ENCODE data around the gene RORC. TPM values are rescaled to one million over a fixed set of nuclear protein-coding genes. Genes with fewer than 3 reads are reported as not detected.

Gene RORC
- total RNA-seq, 4 donors from 2014 or later: 29.0 to 73.8 (median 43.0) TPM

DNA sequence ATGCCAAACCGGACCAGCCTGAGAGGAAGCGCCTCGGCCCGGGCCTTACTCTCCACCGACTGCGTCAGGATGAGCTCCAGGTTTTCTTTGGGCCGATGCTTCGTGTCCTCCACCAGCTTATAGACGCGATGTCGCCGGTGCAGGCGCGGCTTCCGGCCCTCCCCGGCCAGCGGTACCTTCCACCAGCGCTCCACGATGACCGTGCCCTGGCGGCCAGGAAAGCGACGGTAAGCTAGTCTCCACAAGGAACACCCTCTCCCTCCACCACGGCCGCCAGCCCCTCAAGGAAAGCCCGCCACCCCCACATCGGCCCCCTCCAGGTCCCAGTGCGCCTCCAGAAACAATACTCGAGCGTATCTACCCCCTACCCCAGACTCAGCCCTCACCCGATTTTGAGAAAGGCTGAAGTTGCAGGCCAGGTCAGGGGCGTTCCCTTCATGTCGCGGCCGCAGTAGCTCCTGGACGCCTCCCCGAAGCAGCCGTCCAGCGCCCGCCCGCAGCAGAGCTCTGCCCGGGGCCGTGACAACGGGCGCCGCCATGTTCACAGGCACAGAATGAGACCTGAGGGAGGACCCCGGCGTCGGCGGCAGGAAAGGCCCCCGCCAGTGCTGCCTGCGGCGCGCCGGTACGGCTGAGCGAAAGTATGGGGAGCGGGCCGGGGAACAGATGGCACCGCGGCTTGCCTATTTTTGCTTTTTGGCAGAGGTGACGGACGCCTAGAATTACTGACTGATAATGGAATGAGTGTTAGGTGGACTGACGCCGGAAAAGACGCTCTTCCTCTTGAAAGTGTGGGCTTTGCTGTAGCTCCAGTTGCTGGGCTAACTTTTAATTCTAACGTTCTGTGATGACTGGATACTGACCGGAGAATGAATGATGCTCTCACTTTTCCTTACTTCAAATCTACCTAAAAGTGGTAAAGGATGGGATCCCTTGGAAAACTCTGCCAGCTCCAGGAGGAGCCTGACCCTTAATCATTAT, 68.4 kb downstream of the RORC start, which contains the start of gene MRPL9:
Gene MRPL9 (minus strand): TSS at position 556 of the 981 bp plus-strand sequence. CDS start 17 bp downstream, at position 539.
- Histone ChIP-seq H3K4me1 (peaks cover 18% of the 10 kb centered on the region), H3K36me3 (peaks cover 33% of the 10 kb centered on the region), H3K9me3 (no peaks in the 10 kb centered on the region), H3K27me3 (no peaks in the 10 kb centered on the region), H3K4me3 (peak within 1 kb of the TSS; percentile 90), H3K27ac (peak within 1 kb of the TSS; percentile 94)
- DNase-seq (ENCODE audit: low spot score in 2 of 2): peak; percentile 83 to 88
- TF ChIP-seq POLR2AphosphoS5 (IDR thresholded peaks at IDR 0.05) (peak in 1 of 3 donors; percentile 65), EP300 (IDR thresholded peaks at IDR 0.05) (no peak), POLR2A (IDR thresholded peaks at IDR 0.05) (peak in 1 of 2 donors; percentile 65)
- TF ChIP-seq, protein P1, sequence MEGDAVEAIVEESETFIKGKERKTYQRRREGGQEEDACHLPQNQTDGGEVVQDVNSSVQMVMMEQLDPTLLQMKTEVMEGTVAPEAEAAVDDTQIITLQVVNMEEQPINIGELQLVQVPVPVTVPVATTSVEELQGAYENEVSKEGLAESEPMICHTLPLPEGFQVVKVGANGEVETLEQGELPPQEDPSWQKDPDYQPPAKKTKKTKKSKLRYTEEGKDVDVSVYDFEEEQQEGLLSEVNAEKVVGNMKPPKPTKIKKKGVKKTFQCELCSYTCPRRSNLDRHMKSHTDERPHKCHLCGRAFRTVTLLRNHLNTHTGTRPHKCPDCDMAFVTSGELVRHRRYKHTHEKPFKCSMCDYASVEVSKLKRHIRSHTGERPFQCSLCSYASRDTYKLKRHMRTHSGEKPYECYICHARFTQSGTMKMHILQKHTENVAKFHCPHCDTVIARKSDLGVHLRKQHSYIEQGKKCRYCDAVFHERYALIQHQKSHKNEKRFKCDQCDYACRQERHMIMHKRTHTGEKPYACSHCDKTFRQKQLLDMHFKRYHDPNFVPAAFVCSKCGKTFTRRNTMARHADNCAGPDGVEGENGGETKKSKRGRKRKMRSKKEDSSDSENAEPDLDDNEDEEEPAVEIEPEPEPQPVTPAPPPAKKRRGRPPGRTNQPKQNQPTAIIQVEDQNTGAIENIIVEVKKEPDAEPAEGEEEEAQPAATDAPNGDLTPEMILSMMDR (IDR thresholded peaks at IDR 0.05): no peak
- WGBS: 2% methylated on average over 26 of the region's 68 CpGs

DNA sequence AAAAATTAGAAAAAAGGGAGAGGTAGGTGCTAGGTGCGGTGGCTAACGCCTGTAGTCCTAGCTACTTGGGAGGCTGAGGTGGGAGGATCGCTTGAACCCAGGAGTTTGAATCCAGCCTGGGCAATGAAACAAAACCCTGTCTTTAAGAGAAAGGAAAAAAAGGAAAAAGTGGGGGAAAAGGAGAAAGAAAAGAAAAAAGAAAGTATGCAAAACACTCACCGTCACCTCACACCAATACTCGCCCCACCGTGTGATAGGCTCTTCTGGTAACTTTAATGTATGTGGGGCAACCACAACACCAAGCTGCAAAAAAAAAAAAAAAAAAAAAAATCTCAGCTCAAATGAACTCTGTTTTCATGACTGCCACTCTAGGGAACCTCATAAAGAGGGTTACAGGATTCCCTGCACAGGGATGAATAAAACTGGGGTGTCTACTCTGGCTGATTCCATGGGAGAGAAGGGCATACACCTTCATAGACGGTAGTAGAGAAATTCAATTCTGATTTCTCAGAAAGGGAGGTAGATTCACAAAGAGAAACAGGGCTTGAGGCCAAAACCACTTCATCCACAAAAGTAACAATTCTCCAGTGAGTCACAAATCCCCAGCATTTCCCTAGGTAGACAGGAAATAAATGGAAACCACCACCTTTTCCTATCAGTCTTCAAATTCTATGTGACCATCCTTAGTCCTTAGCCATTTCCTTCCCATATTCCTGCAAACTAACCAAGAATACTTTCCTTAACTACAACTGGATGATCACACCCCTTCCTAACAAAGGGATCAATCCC, 70.8 kb downstream of the RORC start:
- Histone ChIP-seq H3K9me3 (no peaks in the 10 kb centered on the region), H3K4me3 (no peak overlapping the region), H3K27ac (no peak overlapping the region), H3K36me3 (peaks cover 36% of the 10 kb centered on the region), H3K27me3 (no peaks in the 10 kb centered on the region), H3K4me1 (peaks cover 15% of the 10 kb centered on the region)
- no peak for TF ChIP-seq EP300 (IDR thresholded peaks at IDR 0.05)
- TF ChIP-seq POLR2AphosphoS5 (IDR thresholded peaks at IDR 0.05): no peak
- TF ChIP-seq POLR2A (IDR thresholded peaks at IDR 0.05): no peak
- TF ChIP-seq, protein P1 (IDR thresholded peaks at IDR 0.05): no peak
- 89% methylated on average over 7 of the region's 7 CpGs for WGBS
- no peak for DNase-seq (ENCODE audit: low spot score in 2 of 2)

DNA sequence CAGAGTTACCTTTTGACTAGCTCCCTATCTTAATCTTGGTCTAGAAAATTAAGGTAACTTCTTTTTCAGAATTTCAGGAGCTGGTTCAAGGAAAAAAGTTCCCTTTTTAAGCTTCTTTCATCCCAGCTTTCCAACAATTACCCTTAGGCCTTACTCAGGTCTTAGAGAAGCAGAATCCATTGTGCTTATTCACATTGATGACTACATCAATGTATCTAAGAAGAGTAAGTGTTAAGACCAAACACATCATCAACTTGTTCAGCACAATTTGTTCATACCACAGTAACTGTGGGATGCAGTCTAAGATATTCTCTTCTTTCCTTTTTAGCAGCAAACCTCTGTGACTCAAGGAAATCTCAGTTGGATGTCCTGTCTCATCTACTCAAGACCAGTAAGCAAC, 72.4 kb downstream of the RORC start:
- Histone ChIP-seq H3K27me3 (no peaks in the 10 kb centered on the region), H3K27ac (no peak overlapping the region), H3K4me3 (no peak overlapping the region), H3K36me3 (peaks cover 36% of the 10 kb centered on the region), H3K9me3 (no peaks in the 10 kb centered on the region), H3K4me1 (peaks cover 13% of the 10 kb centered on the region)
- TF ChIP-seq POLR2AphosphoS5 (IDR thresholded peaks at IDR 0.05): no peak
- TF ChIP-seq EP300 (IDR thresholded peaks at IDR 0.05): no peak
- TF ChIP-seq, protein P1 (IDR thresholded peaks at IDR 0.05): no peak
- no peak for DNase-seq (ENCODE audit: low spot score in 2 of 2)

DNA sequence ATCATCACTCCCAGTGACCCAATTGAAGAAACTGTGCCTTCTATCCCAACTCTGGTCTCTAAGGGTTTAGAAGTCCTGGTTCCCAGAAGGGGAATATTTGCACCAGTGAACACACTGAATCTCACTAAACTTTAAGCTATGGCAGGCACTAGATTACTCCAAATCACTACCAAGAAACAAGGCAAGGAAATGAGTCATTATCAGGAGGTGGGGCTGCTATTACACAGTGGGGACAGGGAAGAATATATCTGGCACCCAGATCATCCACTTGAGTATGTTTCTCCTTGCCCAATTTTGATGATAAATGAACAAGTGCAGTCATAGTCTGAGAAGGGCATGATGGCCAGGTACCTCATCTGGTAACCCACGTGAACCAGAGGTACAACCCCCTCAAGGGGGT, 75.3 kb downstream of the RORC start:
- Histone ChIP-seq H3K36me3 (peaks cover 30% of the 10 kb centered on the region), H3K4me3 (no peak overlapping the region), H3K9me3 (no peaks in the 10 kb centered on the region), H3K4me1 (no peaks in the 10 kb centered on the region), H3K27me3 (no peaks in the 10 kb centered on the region), H3K27ac (no peak overlapping the region)
- no peak for TF ChIP-seq POLR2AphosphoS5 (IDR thresholded peaks at IDR 0.05)
- no peak for TF ChIP-seq EP300 (IDR thresholded peaks at IDR 0.05)
- no peak for TF ChIP-seq POLR2A (IDR thresholded peaks at IDR 0.05)
- TF ChIP-seq, protein P1 (IDR thresholded peaks at IDR 0.05): no peak
- no peak for DNase-seq (ENCODE audit: low spot score in 2 of 2)
- 90% methylated on average over 1 of the region's 1 CpG for WGBS

Other genes with a start within 250 kb of the RORC start
- gene SNX27, start 219.8 kb downstream of the RORC start, total RNA-seq: 10 to 100 TPM; 19.8 to 45.4 (median 29.0) TPM
- not detected for gene CELF3, start 115.0 kb downstream of the RORC start, total RNA-seq
- not detected for gene RIIAD1, start 110.3 kb downstream of the RORC start, total RNA-seq
- gene MRPL9, start 68.3 kb downstream of the RORC start, total RNA-seq: 10 to 100 TPM; 52.8 to 77.5 (median 59.4) TPM
- gene TDRKH, start 41.3 kb downstream of the RORC start, total RNA-seq: 1 to 10 TPM; 1.2 to 4.1 (median 3.1) TPM
- gene LINGO4, start 26.4 kb downstream of the RORC start, total RNA-seq: 1 to 10 TPM in 1 of 4 donors, under 1 TPM in 3; 0.38 to 2.7 (median 0.81) TPM
- gene C2CD4D, start 8.0 kb upstream of the RORC start, total RNA-seq: 1 to 10 TPM in 3 of 4 donors, under 1 TPM in 1; 0.68 to 7.3 (median 2.1) TPM
- 10 to 100 TPM; 29.1 to 89.7 (median 64.3) TPM for gene THEM5, start 21.9 kb upstream of the RORC start, total RNA-seq
- 10 to 100 TPM in 1 of 4 donors, 1 to 10 TPM in 3; 6.7 to 31.5 (median 8.9) TPM for gene THEM4, start 77.7 kb upstream of the RORC start, total RNA-seq
- 100 to 1,000 TPM; 109 to 247 (median 171) TPM for gene S100A10, start 162.1 kb upstream of the RORC start, total RNA-seq
- gene S100A11, start 205.2 kb upstream of the RORC start, total RNA-seq: 100 to 1,000 TPM; 431 to 722 (median 606) TPM